ENCODE results near the gene COQ4. TPM values are rescaled to one million over a fixed set of nuclear protein-coding genes. Genes with fewer than 3 reads are reported as not detected.

COQ4 gene
- total and polyA plus RNA-seq, 2 experiments from 2014 or later = 35.3 to 37.0 TPM

DNA sequence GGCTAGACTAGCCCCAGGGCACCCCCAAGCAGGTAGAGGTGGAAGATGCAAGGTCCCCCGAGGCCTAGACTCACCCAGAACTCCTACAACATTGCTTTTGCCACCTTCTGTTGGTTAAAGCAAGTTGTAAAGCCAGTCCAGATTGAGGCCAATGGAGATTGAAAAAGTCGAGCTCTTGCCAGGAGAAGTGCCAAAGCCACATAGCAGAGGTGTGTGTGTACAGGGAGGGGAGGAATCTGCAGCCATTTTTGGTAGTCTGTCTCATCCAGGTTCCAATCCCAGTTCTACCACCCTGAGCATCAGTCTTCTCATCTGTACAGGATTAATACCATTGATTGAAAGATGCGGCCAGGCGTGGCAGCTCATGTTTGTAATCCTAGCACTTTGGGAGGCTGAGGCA, 36.2 kb downstream of the COQ4 start:
- Histone ChIP-seq H3K4me3 (no peak overlapping the region), H3K9me2 (ENCODE audit: insufficient read depth) (no peaks in the 10 kb centered on the region), H2AFZ (no peak overlapping the region), H3K27ac (ENCODE audit: low read depth) (no peak overlapping the region), H3K4me2 (no peak overlapping the region), H3F3A (replicated peaks; ENCODE audit: low read depth) (peaks cover 3% of the 10 kb centered on the region; the same call in 1 of the 2 replicates), H3K79me2 (replicated peaks; ENCODE audit: insufficient read depth) (no peaks in the 10 kb centered on the region), H3K36me3 (ENCODE audit: insufficient read depth) (no peaks in the 10 kb centered on the region), H4K20me1 (replicated peaks; ENCODE audit: insufficient read depth) (peaks cover 5% of the 10 kb centered on the region; the same call in 1 of the 2 replicates), H3K4me1 (ENCODE audit: insufficient read depth) (peaks cover 16% of the 10 kb centered on the region; the same call in 1 of the 2 replicates), H3K27me3 (ENCODE audit: insufficient read depth) (peaks cover 27% of the 10 kb centered on the region)
- DNase-seq (ENCODE audit: low spot score) = no peak
- H3K36me3 Mint-ChIP-seq (ENCODE audit: low read depth) = peaks cover 6% of the 10 kb centered on the region; the same call in 2 of the 3 replicates
- H3K27ac Mint-ChIP-seq = no peak overlapping the region
- peaks cover 20% of the 10 kb centered on the region for H3K4me1 Mint-ChIP-seq
- no peak overlapping the region for H3K4me3 Mint-ChIP-seq
- no peak for TF ChIP-seq STAT1 (IDR thresholded peaks at IDR 0.05; ENCODE audit: unreplicated experiment)
- peaks cover 2% of the 10 kb centered on the region; the same call in 1 of the 3 replicates for H3K9me3 Mint-ChIP-seq
- ATAC-seq = no peak
- peaks cover 28% of the 10 kb centered on the region for H3K27me3 Mint-ChIP-seq (ENCODE audit: insufficient read depth, low read depth, poor library complexity)

DNA sequence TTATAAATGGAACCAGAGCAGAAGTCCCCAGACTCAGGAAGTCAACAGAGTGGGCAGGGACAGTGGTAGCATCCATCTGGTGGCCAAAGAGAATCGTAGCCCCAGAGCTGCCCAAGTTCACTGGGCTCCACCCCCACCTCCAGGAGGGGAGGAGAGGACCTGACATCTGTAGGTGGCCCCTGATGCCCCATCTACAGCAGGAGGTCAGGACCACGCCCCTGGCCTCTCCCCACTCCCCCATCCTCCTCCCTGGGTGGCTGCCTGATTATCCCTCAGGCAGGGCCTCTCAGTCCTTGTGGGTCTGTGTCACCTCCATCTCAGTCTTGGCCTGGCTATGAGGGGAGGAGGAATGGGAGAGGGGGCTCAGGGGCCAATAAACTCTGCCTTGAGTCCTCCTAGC, 38.2 kb downstream of the COQ4 start:
- Histone ChIP-seq H3K27ac (ENCODE audit: low read depth) (no peak overlapping the region), H3K36me3 (ENCODE audit: insufficient read depth) (no peaks in the 10 kb centered on the region), H3K9me2 (ENCODE audit: insufficient read depth) (no peaks in the 10 kb centered on the region), H3K79me2 (replicated peaks; ENCODE audit: insufficient read depth) (no peaks in the 10 kb centered on the region), H2AFZ (no peak overlapping the region), H3K27me3 (ENCODE audit: insufficient read depth) (peaks cover 43% of the 10 kb centered on the region), H3F3A (replicated peaks; ENCODE audit: low read depth) (peaks cover 10% of the 10 kb centered on the region), H4K20me1 (replicated peaks; ENCODE audit: insufficient read depth) (peaks cover 5% of the 10 kb centered on the region; the same call in 1 of the 2 replicates), H3K4me3 (no peak overlapping the region), H3K4me2 (no peak overlapping the region), H3K4me1 (ENCODE audit: insufficient read depth) (peaks cover 31% of the 10 kb centered on the region)
- peaks cover 2% of the 10 kb centered on the region; the same call in 1 of the 3 replicates for H3K9me3 Mint-ChIP-seq
- DNase-seq (ENCODE audit: low spot score) = no peak
- H3K36me3 Mint-ChIP-seq (ENCODE audit: low read depth) = peaks cover 5% of the 10 kb centered on the region; the same call in 2 of the 3 replicates
- no peak for ATAC-seq
- no peak overlapping the region for H3K4me3 Mint-ChIP-seq
- peaks cover 28% of the 10 kb centered on the region for H3K4me1 Mint-ChIP-seq
- H3K27me3 Mint-ChIP-seq (ENCODE audit: insufficient read depth, low read depth, poor library complexity) = peaks cover 44% of the 10 kb centered on the region
- no peak overlapping the region for H3K27ac Mint-ChIP-seq
- no peak for TF ChIP-seq REST (IDR thresholded peaks at IDR 0.05; ENCODE audit: unreplicated experiment)
- no peak for TF ChIP-seq POLR2AphosphoS5 (IDR thresholded peaks at IDR 0.05; ENCODE audit: low read depth)
- TF ChIP-seq CTCF (conservative IDR thresholded peaks at IDR 0.05; ENCODE audit: low read depth in 2 of 2) = no peak
- TF ChIP-seq, protein P1, sequence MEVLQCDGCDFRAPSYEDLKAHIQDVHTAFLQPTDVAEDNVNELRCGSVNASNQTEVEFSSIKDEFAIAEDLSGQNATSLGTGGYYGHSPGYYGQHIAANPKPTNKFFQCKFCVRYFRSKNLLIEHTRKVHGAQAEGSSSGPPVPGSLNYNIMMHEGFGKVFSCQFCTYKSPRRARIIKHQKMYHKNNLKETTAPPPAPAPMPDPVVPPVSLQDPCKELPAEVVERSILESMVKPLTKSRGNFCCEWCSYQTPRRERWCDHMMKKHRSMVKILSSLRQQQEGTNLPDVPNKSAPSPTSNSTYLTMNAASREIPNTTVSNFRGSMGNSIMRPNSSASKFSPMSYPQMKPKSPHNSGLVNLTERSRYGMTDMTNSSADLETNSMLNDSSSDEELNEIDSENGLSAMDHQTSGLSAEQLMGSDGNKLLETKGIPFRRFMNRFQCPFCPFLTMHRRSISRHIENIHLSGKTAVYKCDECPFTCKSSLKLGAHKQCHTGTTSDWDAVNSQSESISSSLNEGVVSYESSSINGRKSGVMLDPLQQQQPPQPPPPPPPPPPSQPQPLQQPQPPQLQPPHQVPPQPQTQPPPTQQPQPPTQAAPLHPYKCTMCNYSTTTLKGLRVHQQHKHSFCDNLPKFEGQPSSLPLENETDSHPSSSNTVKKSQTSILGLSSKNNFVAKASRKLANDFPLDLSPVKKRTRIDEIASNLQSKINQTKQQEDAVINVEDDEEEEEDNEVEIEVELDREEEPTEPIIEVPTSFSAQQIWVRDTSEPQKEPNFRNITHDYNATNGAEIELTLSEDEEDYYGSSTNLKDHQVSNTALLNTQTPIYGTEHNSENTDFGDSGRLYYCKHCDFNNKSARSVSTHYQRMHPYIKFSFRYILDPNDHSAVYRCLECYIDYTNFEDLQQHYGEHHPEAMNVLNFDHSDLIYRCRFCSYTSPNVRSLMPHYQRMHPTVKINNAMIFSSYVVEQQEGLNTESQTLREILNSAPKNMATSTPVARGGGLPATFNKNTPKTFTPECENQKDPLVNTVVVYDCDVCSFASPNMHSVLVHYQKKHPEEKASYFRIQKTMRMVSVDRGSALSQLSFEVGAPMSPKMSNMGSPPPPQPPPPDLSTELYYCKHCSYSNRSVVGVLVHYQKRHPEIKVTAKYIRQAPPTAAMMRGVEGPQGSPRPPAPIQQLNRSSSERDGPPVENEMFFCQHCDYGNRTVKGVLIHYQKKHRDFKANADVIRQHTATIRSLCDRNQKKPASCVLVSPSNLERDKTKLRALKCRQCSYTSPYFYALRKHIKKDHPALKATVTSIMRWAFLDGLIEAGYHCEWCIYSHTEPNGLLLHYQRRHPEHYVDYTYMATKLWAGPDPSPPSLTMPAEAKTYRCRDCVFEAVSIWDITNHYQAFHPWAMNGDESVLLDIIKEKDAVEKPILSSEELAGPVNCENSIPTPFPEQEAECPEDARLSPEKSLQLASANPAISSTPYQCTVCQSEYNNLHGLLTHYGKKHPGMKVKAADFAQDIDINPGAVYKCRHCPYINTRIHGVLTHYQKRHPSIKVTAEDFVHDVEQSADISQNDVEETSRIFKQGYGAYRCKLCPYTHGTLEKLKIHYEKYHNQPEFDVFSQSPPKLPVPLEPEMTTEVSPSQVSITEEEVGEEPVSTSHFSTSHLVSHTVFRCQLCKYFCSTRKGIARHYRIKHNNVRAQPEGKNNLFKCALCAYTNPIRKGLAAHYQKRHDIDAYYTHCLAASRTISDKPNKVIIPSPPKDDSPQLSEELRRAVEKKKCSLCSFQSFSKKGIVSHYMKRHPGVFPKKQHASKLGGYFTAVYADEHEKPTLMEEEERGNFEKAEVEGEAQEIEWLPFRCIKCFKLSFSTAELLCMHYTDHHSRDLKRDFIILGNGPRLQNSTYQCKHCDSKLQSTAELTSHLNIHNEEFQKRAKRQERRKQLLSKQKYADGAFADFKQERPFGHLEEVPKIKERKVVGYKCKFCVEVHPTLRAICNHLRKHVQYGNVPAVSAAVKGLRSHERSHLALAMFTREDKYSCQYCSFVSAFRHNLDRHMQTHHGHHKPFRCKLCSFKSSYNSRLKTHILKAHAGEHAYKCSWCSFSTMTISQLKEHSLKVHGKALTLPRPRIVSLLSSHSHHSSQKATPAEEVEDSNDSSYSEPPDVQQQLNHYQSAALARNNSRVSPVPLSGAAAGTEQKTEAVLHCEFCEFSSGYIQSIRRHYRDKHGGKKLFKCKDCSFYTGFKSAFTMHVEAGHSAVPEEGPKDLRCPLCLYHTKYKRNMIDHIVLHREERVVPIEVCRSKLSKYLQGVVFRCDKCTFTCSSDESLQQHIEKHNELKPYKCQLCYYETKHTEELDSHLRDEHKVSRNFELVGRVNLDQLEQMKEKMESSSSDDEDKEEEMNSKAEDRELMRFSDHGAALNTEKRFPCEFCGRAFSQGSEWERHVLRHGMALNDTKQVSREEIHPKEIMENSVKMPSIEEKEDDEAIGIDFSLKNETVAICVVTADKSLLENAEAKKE (CRISPR knock-in tag; IDR thresholded peaks at IDR 0.05) = no peak
- no peak for TF ChIP-seq NANOG (IDR thresholded peaks at IDR 0.05; ENCODE audit: borderline replicate concordance)
- TF ChIP-seq EZH2 (IDR thresholded peaks at IDR 0.05; ENCODE audit: low read depth, unreplicated experiment) = no peak
- no peak for TF ChIP-seq CREB1 (CRISPR knock-in tag; IDR thresholded peaks at IDR 0.05; ENCODE audit: low read depth)
- no peak for TF ChIP-seq EZH2phosphoT487 (IDR thresholded peaks at IDR 0.05; ENCODE audit: unreplicated experiment)
- TF ChIP-seq ZNF331 (CRISPR knock-in tag; IDR thresholded peaks at IDR 0.05; ENCODE audit: low read depth) = no peak
- no peak for TF ChIP-seq ZNF114 (CRISPR knock-in tag; IDR thresholded peaks at IDR 0.05)
